GM12874 (cell line): ENCODE data around the gene NMU.

Experiments used
- CTCF ChIP-seq: IDR thresholded peaks from 2 replicates; pipeline ENCODE4 v1.5.1; 2011; ENCODE audit warnings: low read depth, mild to moderate bottlenecking, control low read depth, low read length, moderate library complexity; ENCODE audit not compliant: insufficient read depth

NMU gene

GRCh38 chr4:55609393-55609866, 26.7 kb downstream of the NMU start:
- no peak for TF ChIP-seq CTCF

GRCh38 chr4:55608591-55608990, 27.5 kb downstream of the NMU start:
- TF ChIP-seq CTCF = no peak

- TF ChIP-seq CTCF = no peak
Observed at GRCh38 chr4:55604996-55605395, 31.1 kb downstream of the NMU start.

DNA sequence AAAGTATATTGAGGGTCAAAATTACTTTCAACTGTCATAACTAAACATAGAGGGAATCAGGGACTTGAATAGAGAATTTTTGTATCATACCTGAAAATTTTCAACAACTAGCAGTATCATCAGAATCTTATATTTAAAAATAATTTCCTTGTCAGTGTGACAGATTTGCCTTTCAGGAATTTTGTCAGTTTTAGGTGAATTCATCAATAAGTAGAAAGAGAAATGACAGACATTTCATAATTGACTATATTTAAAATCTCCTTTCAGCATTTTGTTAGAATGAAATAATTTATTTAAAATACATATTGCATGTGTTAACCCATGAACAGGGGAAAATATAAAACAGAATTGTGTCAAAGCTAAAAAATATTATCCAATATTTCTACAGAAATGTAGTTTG, 35.5 kb downstream of the NMU start:
- TF ChIP-seq CTCF = no peak

DNA sequence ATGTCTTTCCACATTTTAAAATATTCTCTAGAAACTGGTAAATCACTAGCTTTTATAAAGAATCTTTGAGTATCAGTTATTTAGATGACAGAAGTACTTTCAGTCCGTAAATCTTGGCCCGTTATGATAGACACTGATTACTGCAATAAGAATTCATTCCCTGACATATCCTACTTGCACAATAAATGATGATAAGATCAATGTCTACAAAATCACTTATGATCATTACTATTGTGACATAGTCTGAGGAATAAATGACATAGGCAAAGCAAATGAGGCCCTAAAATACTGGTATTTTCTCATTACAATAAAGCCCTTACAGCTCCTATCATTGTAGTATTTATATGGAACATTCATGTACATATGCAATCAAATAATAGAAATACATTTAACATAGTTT, 37.5 kb downstream of the NMU start:
- TF ChIP-seq CTCF = no peak

DNA sequence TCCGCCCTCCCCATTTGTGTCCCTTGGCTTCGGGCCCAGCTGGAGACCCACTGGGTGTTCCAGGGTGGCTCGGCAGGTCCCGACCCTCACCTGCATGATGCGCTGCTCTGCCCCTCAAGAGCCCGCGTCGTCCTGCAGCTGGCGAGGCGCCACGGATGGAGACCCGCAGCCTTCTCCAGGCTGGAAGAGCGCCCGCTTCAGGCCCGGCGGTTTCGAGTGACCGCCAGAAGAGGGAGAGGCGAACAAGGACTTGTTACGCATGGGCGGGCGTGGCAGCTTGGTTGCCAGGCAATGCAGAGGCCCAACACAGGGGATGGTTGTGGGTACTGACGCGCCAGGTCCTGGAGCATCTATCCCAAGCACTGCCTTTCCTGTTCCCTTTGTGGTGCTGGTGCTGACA, 44.1 kb downstream of the NMU start, which contains the start of gene PDCL2:
PDCL2 (minus strand) TSS at position 232 of the 400 bp plus-strand sequence; CDS start at position 96, 136 bp downstream.
- no peak for TF ChIP-seq CTCF

- TF ChIP-seq CTCF = no peak
Observed at GRCh38 chr4:55588160-55588559, 47.9 kb downstream of the NMU start.

DNA sequence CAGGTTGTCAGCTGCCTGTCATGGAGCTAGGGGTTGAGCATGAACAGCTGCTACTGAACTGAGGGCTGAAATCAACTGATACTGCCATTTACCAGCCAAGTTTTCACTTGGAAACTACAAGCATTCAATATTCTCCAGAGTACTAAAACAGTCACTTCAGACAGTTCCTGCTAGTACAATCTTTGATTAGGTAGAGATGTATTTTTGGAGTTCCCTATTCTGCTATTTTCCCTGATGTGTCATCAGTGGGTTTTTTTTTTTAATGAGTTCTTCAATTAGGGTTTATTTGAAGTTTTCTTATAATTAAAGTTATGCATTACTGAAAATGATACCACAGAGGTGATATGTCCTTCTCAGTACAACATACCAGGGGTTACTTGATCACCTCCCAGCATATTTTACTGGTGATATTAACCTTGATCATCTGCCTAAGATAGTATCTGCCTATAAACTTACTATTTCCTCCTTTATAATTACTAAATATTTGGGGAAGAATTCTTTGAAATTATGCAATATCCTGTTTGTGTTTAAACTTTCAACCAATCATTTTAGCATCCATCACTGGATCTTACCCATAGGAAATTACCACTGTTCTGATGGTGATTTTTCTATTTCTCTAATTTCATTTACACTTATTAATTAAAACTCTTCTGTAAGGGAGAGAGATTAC, 57.6 kb downstream of the NMU start:
- TF ChIP-seq CTCF = no peak
